WTC11 (cell line): ENCODE measurements around the gene LOXL3.

Source experiments
- CTCF ChIP-seq: fragments of 200-600 bp; IDR thresholded peaks from 2 replicates; pipeline ENCODE4 v1.8.0; 2022; ENCODE audit warnings: antibody characterized with exemption
- ELF4 ChIP-seq: sonication (generic); formaldehyde crosslinking; IDR thresholded peaks from 2 replicates; pipeline ENCODE4 v1.8.1; 2022; ENCODE audit warnings: low read depth, mild to moderate bottlenecking, moderate library complexity, missing genetic modification reagents
- FOXJ3 ChIP-seq: sonication (generic); formaldehyde crosslinking; IDR thresholded peaks from 2 replicates; pipeline ENCODE4 v1.9.0; 2021; ENCODE audit warnings: missing genetic modification reagents, mild to moderate bottlenecking, borderline replicate concordance

- TF ChIP-seq CTCF: no peak
- no peak for TF ChIP-seq ELF4
- TF ChIP-seq FOXJ3 (CRISPR knock-in tag): no peak
Observed at GRCh38 chr2:74540291-74540690, 13.5 kb downstream of the LOXL3 start.
